HCT116 (cell line): ENCODE data around the gene TBC1D2B. TPM values are rescaled to one million over a fixed set of nuclear protein-coding genes. Genes with fewer than 3 reads are reported as not detected.

Experiments
- ATAC-seq: fragments of 200-7000 bp; cut with Tn5 transposase; 2 replicates; pipeline ENCODE4 v1.9.1; 2020; ENCODE audit warnings: mild to moderate bottlenecking, moderate library complexity
- BruUV-seq: library from RNA; stranded (reverse); fragments of 400-500 nt; replicated peaks from 2 replicates; lab custom pipeline; 2021; lab: Mats Ljungman, UMichigan
- CTCF ChIA-PET: fragments of 300-600 bp; sonication (Branson Sonifier 250); formaldehyde crosslinking; loops from one replicate; lab custom pipeline; 2021; ENCODE audit warnings: antibody characterized with exemption; lab: Charles Lee
- POLR2A ChIA-PET: fragments of 300-600, 350-600 bp; sonication (Branson Sonifier 250); formaldehyde crosslinking; loops from one replicate; lab custom pipeline; 2021; ENCODE audit warnings: antibody characterized with exemption; lab: Charles Lee
- RAD21 ChIA-PET, 2 experiments: fragments of 300-600 bp; sonication (Branson Sonifier 250); formaldehyde crosslinking; loops; one replicate each; lab custom pipeline; 2023; ENCODE audit warnings: low total read pairs in 2 of 2; ENCODE audit not compliant: uncharacterized antibody in 2 of 2, unreplicated experiment in 2 of 2, low non-redundant PET in 1 of 2; lab: Charles Lee
- DNase-seq: peaks from one replicate; pipeline ENCODE4 v3.0.0-alpha.2; 2010; ENCODE audit warnings: low read depth, low spot score
- H2AFZ ChIP-seq: fragments of 200-600 bp; shearing (Covaris generic), sonication (generic); 2 replicates; pipeline ENCODE4 v1.6.1; 2017; ENCODE audit warnings: low read depth, mixed run types, mixed read lengths, antibody characterized with exemption, low read length; ENCODE audit not compliant: poor library complexity, severe bottlenecking
- H3K27ac ChIP-seq: 2 replicates; pipeline ENCODE4 v1.5.1; 2012; ENCODE audit warnings: low read depth, low read length
- H3K27me3 ChIP-seq: fragments of 200-600 bp; sonication (generic); 2 replicates; pipeline ENCODE4 v1.6.1; 2016; ENCODE audit warnings: mixed run types, low read length, mixed read lengths; ENCODE audit not compliant: insufficient read depth
- H3K36me3 ChIP-seq, 2 experiments: fragments of 200-500 bp in 1 of 2; fragments of 200-600 bp in 1 of 2; sonication (Bioruptor generic) in 1 of 2; sonication (generic) in 1 of 2; 2 replicates each; pipeline versions ENCODE4 v1.5.1 to v1.6.1; 2014 to 2016; ENCODE audit warnings: low read length in 2 of 2, inconsistent platforms in 1 of 2, mixed read lengths in 1 of 2, mixed run types in 1 of 2; ENCODE audit not compliant: insufficient read depth in 2 of 2, control insufficient read depth in 1 of 2
- H3K4me1 ChIP-seq, 2 experiments: fragments of 200-600 bp in 1 of 2; sonication (generic) in 1 of 2; 2 replicates each; pipeline versions ENCODE4 v1.5.1 to v1.6.1; 2012 to 2017; ENCODE audit warnings: low read length in 2 of 2, inconsistent platforms in 1 of 2, mild to moderate bottlenecking in 1 of 2, mixed read lengths in 1 of 2, mixed run types in 1 of 2, moderate library complexity in 1 of 2; ENCODE audit not compliant: insufficient read depth in 2 of 2, control insufficient read depth in 1 of 2
- H3K4me2 ChIP-seq: fragments of 200-600 bp; sonication (generic); 2 replicates; pipeline ENCODE4 v1.6.1; 2017; ENCODE audit warnings: mixed run types, low read length, mixed read lengths
- H3K4me3 ChIP-seq, 2 experiments: fragments of 200-600 bp in 1 of 2; sonication (generic) in 1 of 2; replicated peaks in 1 of 2; 2 replicates each; pipeline ENCODE4 v1.5.1; 2011 to 2016; ENCODE audit warnings: low read length in 2 of 2, control low read depth in 1 of 2, low read depth in 1 of 2, mild to moderate bottlenecking in 1 of 2, mixed read lengths in 1 of 2, mixed run types in 1 of 2
- H3K79me2 ChIP-seq: fragments of 200-600 bp; sonication (generic); 2 replicates; pipeline ENCODE4 v1.6.1; 2017; ENCODE audit warnings: mild to moderate bottlenecking, mixed run types, low read length, moderate library complexity, mixed read lengths; ENCODE audit not compliant: insufficient read depth
- H3K9ac ChIP-seq: fragments of 200-600 bp; sonication (generic); 2 replicates; pipeline ENCODE4 v1.6.1; 2016; ENCODE audit warnings: low read length, mixed read lengths
- H3K9me2 ChIP-seq: fragments of 200-600 bp; sonication (generic), shearing (Covaris generic); 2 replicates; pipeline ENCODE4 v1.6.1; 2017; ENCODE audit warnings: mixed run types, mild to moderate bottlenecking, moderate library complexity; ENCODE audit not compliant: insufficient read depth
- H3K9me3 ChIP-seq, 2 experiments: fragments of 200-500 bp in 1 of 2; fragments of 200-600 bp in 1 of 2; sonication (Bioruptor generic) in 1 of 2; sonication (generic) in 1 of 2; 2 replicates each; pipeline ENCODE4 v1.6.1; 2014 to 2017; ENCODE audit warnings: low read length in 2 of 2, mixed read lengths in 2 of 2, inconsistent platforms in 1 of 2, low read depth in 1 of 2, mild to moderate bottlenecking in 1 of 2, mixed run types in 1 of 2, moderate library complexity in 1 of 2; ENCODE audit not compliant: control insufficient read depth in 1 of 2, insufficient read depth in 1 of 2
- H4K20me1 ChIP-seq: fragments of 200-600 bp; sonication (generic), shearing (Covaris generic); 2 replicates; pipeline ENCODE4 v1.6.1; 2017; ENCODE audit warnings: mixed run types, mild to moderate bottlenecking, moderate library complexity; ENCODE audit not compliant: insufficient read depth
- ATF3 ChIP-seq: IDR thresholded peaks from 2 replicates; pipeline ENCODE4 v1.6.1; 2012
- EZH2 ChIP-seq: fragments of 200-600 bp; sonication (generic); IDR thresholded peaks from 2 replicates; pipeline ENCODE4 v1.6.1; 2017; ENCODE audit warnings: antibody characterized with exemption, mixed run types
- EZH2phosphoT487 ChIP-seq: fragments of 200-600 bp; IDR thresholded peaks from 2 replicates; pipeline ENCODE4 v1.6.1; 2018; ENCODE audit warnings: antibody characterized with exemption, borderline replicate concordance
- FOSL1 ChIP-seq: IDR thresholded peaks from 2 replicates; pipeline ENCODE4 v1.6.1; 2012; ENCODE audit warnings: low read depth
- JUND ChIP-seq: IDR thresholded peaks from 2 replicates; pipeline ENCODE4 v1.6.1; 2012
- MAX ChIP-seq: IDR thresholded peaks from 2 replicates; pipeline ENCODE4 v1.6.1; 2012
- POLR2A ChIP-seq: IDR thresholded peaks from 2 replicates; pipeline ENCODE4 v1.7.0; 2011; ENCODE audit warnings: borderline replicate concordance; ENCODE audit not compliant: insufficient read depth, insufficient read length; ENCODE audit errors: extremely low read depth
- POLR2AphosphoS5 ChIP-seq: IDR thresholded peaks from 2 replicates; pipeline ENCODE4 v1.6.1; 2011; ENCODE audit warnings: mild to moderate bottlenecking, low read depth, low read length, moderate library complexity
- RAD21 ChIP-seq: IDR thresholded peaks from 2 replicates; pipeline ENCODE4 v1.6.1; 2012; ENCODE audit warnings: low read depth, mild to moderate bottlenecking
- REST ChIP-seq: IDR thresholded peaks from 2 replicates; pipeline ENCODE4 v1.6.1; 2012; ENCODE audit warnings: low read depth
- SIN3A ChIP-seq: IDR thresholded peaks from 2 replicates; pipeline ENCODE4 v1.6.1; 2012; ENCODE audit warnings: low read depth
- SP1 ChIP-seq: IDR thresholded peaks from 2 replicates; pipeline ENCODE4 v1.6.1; 2012; ENCODE audit warnings: low read depth
- SRF ChIP-seq: IDR thresholded peaks from 2 replicates; pipeline ENCODE4 v1.6.1; 2012; ENCODE audit warnings: low read depth
- TCF7L2 ChIP-seq: IDR thresholded peaks from 2 replicates; pipeline ENCODE4 v1.7.0; 2011; ENCODE audit warnings: borderline replicate concordance, inconsistent platforms; ENCODE audit not compliant: insufficient read depth, insufficient read length; ENCODE audit errors: extremely low read depth
- YY1 ChIP-seq: IDR thresholded peaks from 2 replicates; pipeline ENCODE4 v1.6.1; 2011; ENCODE audit warnings: low read length, low read depth, moderate library complexity, mild to moderate bottlenecking; ENCODE audit not compliant: insufficient replicate concordance; ENCODE audit errors: extremely low read depth
- ZFX ChIP-seq: fragments of 450-650 bp; IDR thresholded peaks from 2 replicates; pipeline ENCODE4 v1.6.1; 2017
- ZNF274 ChIP-seq: fragments of 200-500 bp; sonication (Bioruptor generic); IDR thresholded peaks from 2 replicates; pipeline ENCODE4 v1.6.1; 2014; ENCODE audit warnings: mild to moderate bottlenecking, low read depth, low read length, inconsistent platforms
- intact Hi-C: fragments of 100-400 bp; cut with micrococcal nuclease; formaldehyde crosslinking; loops from 2 replicates; pipeline ENCODE4 v1.10.0; 2022
- total RNA-seq: library from RNA; stranded (reverse); gene quantifications from one replicate; pipeline ENCODE4 v1.2.1, GENCODE V29; 2021; ENCODE audit not compliant: unreplicated experiment

TBC1D2B gene
- total RNA-seq, 1 experiment from 2014 or later: 16.6 TPM

GRCh38 chr15:78035321-78035751 is 42.2 kb downstream of the TBC1D2B start:
- CTCF ChIA-PET: no interaction called here

GRCh38 chr15:78034495-78035191 is 42.9 kb downstream of the TBC1D2B start:
- no peaks in the 10 kb centered on the region for H3K4me1 ChIP-seq
- no peaks in the 10 kb centered on the region for H3K9me2 ChIP-seq
- BruUV-seq: no TSS peak
- H3K27me3 ChIP-seq: no peaks in the 10 kb centered on the region
- H4K20me1 ChIP-seq: no peaks in the 10 kb centered on the region
- no peak overlapping the region for H2AFZ ChIP-seq
- peaks cover 0 to under 1% of the 10 kb centered on the region in 2 experiments; a peak in 2 of 4 replicates for H3K36me3 ChIP-seq
- H3K9ac ChIP-seq: no peak overlapping the region
- CTCF ChIA-PET: no interaction called here
- no peak overlapping the region for H3K27ac ChIP-seq
- H3K4me2 ChIP-seq: no peak overlapping the region
- no peak overlapping the region for H3K4me3 ChIP-seq
- RAD21 ChIA-PET: no interaction called here
- ATAC-seq: no peak
- no peaks in the 10 kb centered on the region for H3K9me3 ChIP-seq
- no peaks in the 10 kb centered on the region for H3K79me2 ChIP-seq
- intact Hi-C loops: no loop called here
- no peak for DNase-seq
- POLR2A ChIA-PET: no interaction called here
- no peak for TF ChIP-seq EZH2phosphoT487
- TF ChIP-seq ZFX: no peak
- TF ChIP-seq MAX: no peak
- TF ChIP-seq SRF: no peak
- no peak for TF ChIP-seq ZNF274
- no peak for TF ChIP-seq TCF7L2
- no peak for TF ChIP-seq YY1
- no peak for TF ChIP-seq EZH2
- no peak for TF ChIP-seq JUND
- TF ChIP-seq REST: no peak
- no peak for TF ChIP-seq ATF3

More at GRCh38 chr15:78035321-78035751, 42.2 kb downstream of the TBC1D2B start:
- Histone ChIP-seq H3K27ac (no peak overlapping the region), H3K4me1 (no peaks in the 10 kb centered on the region), H3K4me3 (no peak overlapping the region), H3K9me3 (no peaks in the 10 kb centered on the region), H2AFZ (no peak overlapping the region), H3K4me2 (no peak overlapping the region), H3K27me3 (no peaks in the 10 kb centered on the region), H3K9ac (no peak overlapping the region), H3K36me3 (no peaks in the 10 kb centered on the region; a peak in 1 of 4 replicates), H3K79me2 (no peaks in the 10 kb centered on the region), H3K9me2 (no peaks in the 10 kb centered on the region)
- no peak for DNase-seq
- RAD21 ChIA-PET: no interaction called here
- ATAC-seq: no peak
- TF ChIP-seq POLR2AphosphoS5: no peak
- TF ChIP-seq SIN3A: no peak
- no peak for TF ChIP-seq TCF7L2
- no peak for TF ChIP-seq FOSL1
- no peak for TF ChIP-seq POLR2A
- no peak for TF ChIP-seq SP1
- TF ChIP-seq RAD21: no peak
- TF ChIP-seq, all 23 proteins: peak for 0
- no peaks in the 10 kb centered on the region for H4K20me1 ChIP-seq
- POLR2A ChIA-PET: no interaction called here
- intact Hi-C loops: no loop called here
- BruUV-seq: no TSS peak
